HEK293 (cell line): Measurements from ENCODE around the gene SCGB1D2.
"Not testable (repeated sequence)": the region's sequence is repeated elsewhere in the genome, so short reads cannot be mapped to it uniquely, and the experiment has no call there.

Experiments used
- CTCF ChIA-PET: fragments of 350-600 bp; formaldehyde crosslinking; extraction: SDS; loops from one replicate; lab custom pipeline; 2021; ENCODE audit warnings: antibody characterized with exemption; lab: Yijun Ruan, JAX
- POLR2A ChIA-PET: fragments of 300-600 bp; formaldehyde crosslinking; extraction: SDS; loops from one replicate; lab custom pipeline; 2020; ENCODE audit warnings: antibody characterized with exemption, inconsistent platforms; lab: Yijun Ruan, JAX
- H3K27ac ChIP-seq: fragments of 200-500 bp; sonication (Bioruptor generic); 2 replicates; pipeline ENCODE4 v1.5.1; 2014; ENCODE audit warnings: low read depth, low read length, control low read depth, inconsistent platforms; ENCODE audit errors: extremely low read depth
- H3K36me3 ChIP-seq, 2 experiments: fragments of 200-500 bp in 1 of 2; sonication (Bioruptor generic) in 1 of 2; 1 replicate in 1 of 2; 2 replicates in 1 of 2; pipeline ENCODE4 v1.5.1; 2014 to 2017; ENCODE audit warnings: inconsistent platforms in 2 of 2, low read length in 2 of 2; ENCODE audit not compliant: control insufficient read depth in 2 of 2, insufficient read depth in 1 of 2
- H3K4me1 ChIP-seq: fragments of 200-500 bp; sonication (Bioruptor generic); 2 replicates; pipeline ENCODE4 v1.5.1; 2014; ENCODE audit warnings: mild to moderate bottlenecking, low read length, inconsistent platforms; ENCODE audit not compliant: control insufficient read depth, insufficient read depth
- H3K4me3 ChIP-seq: 2 replicates; pipeline ENCODE4 v1.5.1; 2011; ENCODE audit warnings: low read depth, mild to moderate bottlenecking, control low read depth, low read length, moderate library complexity
- H3K9me3 ChIP-seq: fragments of 200-500 bp; sonication (Bioruptor generic); 2 replicates; pipeline ENCODE4 v1.5.1; 2014; ENCODE audit warnings: low read depth, low read length, inconsistent platforms; ENCODE audit not compliant: control insufficient read depth, insufficient read depth
- CTCF ChIP-seq: fragments of 450-650 bp; formaldehyde crosslinking; IDR thresholded peaks from 2 replicates; pipeline ENCODE4 v1.5.1; 2016; ENCODE audit warnings: missing biosample characterization, missing genetic modification characterization
- GLI4 ChIP-seq: fragments of 450-650 bp; formaldehyde crosslinking; IDR thresholded peaks from 2 replicates; pipeline ENCODE4 v1.5.1; 2016; ENCODE audit warnings: missing biosample characterization, missing genetic modification characterization
- GLIS1 ChIP-seq: fragments of 450-650 bp; formaldehyde crosslinking; IDR thresholded peaks from 2 replicates; pipeline ENCODE4 v1.5.1; 2016; ENCODE audit warnings: missing biosample characterization, missing genetic modification characterization
- KLF16 ChIP-seq: fragments of 450-650 bp; formaldehyde crosslinking; IDR thresholded peaks from 2 replicates; pipeline ENCODE4 v1.5.1; 2017; ENCODE audit warnings: missing biosample characterization, missing genetic modification characterization
- MYNN ChIP-seq: fragments of 450-650 bp; formaldehyde crosslinking; IDR thresholded peaks from 2 replicates; pipeline ENCODE4 v1.5.1; 2016; ENCODE audit warnings: missing biosample characterization, missing genetic modification characterization, borderline replicate concordance
- PRDM6 ChIP-seq: fragments of 450-650 bp; formaldehyde crosslinking; IDR thresholded peaks from 2 replicates; pipeline ENCODE4 v1.5.1; 2017; ENCODE audit warnings: missing biosample characterization, missing genetic modification characterization
- TSHZ1 ChIP-seq: fragments of 450-650 bp; formaldehyde crosslinking; IDR thresholded peaks from 2 replicates; pipeline ENCODE4 v1.5.1; 2016; ENCODE audit warnings: missing biosample characterization, missing genetic modification characterization, borderline replicate concordance
- ZBTB1 ChIP-seq: fragments of 450-650 bp; formaldehyde crosslinking; IDR thresholded peaks from 2 replicates; pipeline ENCODE4 v1.5.1; 2016; ENCODE audit warnings: missing biosample characterization, missing genetic modification characterization
- ZNF140 ChIP-seq: fragments of 450-650 bp; formaldehyde crosslinking; IDR thresholded peaks from 2 replicates; pipeline ENCODE4 v1.5.1; 2016; ENCODE audit warnings: missing biosample characterization, missing genetic modification characterization
- ZNF146 ChIP-seq: fragments of 450-650 bp; formaldehyde crosslinking; IDR thresholded peaks from 2 replicates; pipeline ENCODE4 v1.5.1; 2016; ENCODE audit warnings: missing biosample characterization, missing genetic modification characterization
- ZNF16 ChIP-seq: fragments of 450-650 bp; formaldehyde crosslinking; IDR thresholded peaks from 2 replicates; pipeline ENCODE4 v1.5.1; 2016; ENCODE audit warnings: low read depth, missing biosample characterization, missing genetic modification characterization
- ZNF221 ChIP-seq: fragments of 450-650 bp; formaldehyde crosslinking; IDR thresholded peaks from 2 replicates; pipeline ENCODE4 v1.5.1; 2017; ENCODE audit warnings: missing biosample characterization, missing genetic modification characterization, borderline replicate concordance
- ZNF23 ChIP-seq: fragments of 450-650 bp; formaldehyde crosslinking; IDR thresholded peaks from 2 replicates; pipeline ENCODE4 v1.5.1; 2016; ENCODE audit warnings: missing biosample characterization, missing genetic modification characterization, borderline replicate concordance
- ZNF292 ChIP-seq: fragments of 450-650 bp; formaldehyde crosslinking; IDR thresholded peaks from 2 replicates; pipeline ENCODE4 v1.5.1; 2016; ENCODE audit warnings: low read depth, missing biosample characterization, missing genetic modification characterization, borderline replicate concordance
- ZNF404 ChIP-seq: fragments of 450-650 bp; formaldehyde crosslinking; IDR thresholded peaks from 2 replicates; pipeline ENCODE4 v1.5.1; 2017; ENCODE audit warnings: missing biosample characterization, missing genetic modification characterization
- ZNF529 ChIP-seq: fragments of 450-650 bp; formaldehyde crosslinking; IDR thresholded peaks from 2 replicates; pipeline ENCODE4 v1.5.1; 2017; ENCODE audit warnings: missing genetic modification characterization, missing biosample characterization; ENCODE audit not compliant: insufficient replicate concordance
- ZNF585B ChIP-seq: fragments of 450-650 bp; formaldehyde crosslinking; IDR thresholded peaks from 2 replicates; pipeline ENCODE4 v1.5.1; 2016; ENCODE audit warnings: missing biosample characterization, missing genetic modification characterization
- ZNF785 ChIP-seq: fragments of 450-650 bp; formaldehyde crosslinking; IDR thresholded peaks from 2 replicates; pipeline ENCODE4 v1.5.1; 2016; ENCODE audit warnings: missing biosample characterization, missing genetic modification characterization
- ZNF792 ChIP-seq: fragments of 450-650 bp; formaldehyde crosslinking; IDR thresholded peaks from 2 replicates; pipeline ENCODE4 v1.5.1; 2016; ENCODE audit warnings: missing biosample characterization, missing genetic modification characterization
- ZSCAN30 ChIP-seq: fragments of 450-650 bp; IDR thresholded peaks from 2 replicates; pipeline ENCODE4 v1.5.1; 2018; ENCODE audit warnings: missing biosample characterization, mild to moderate bottlenecking, missing genetic modification characterization, moderate library complexity

The SCGB1D2 gene

GRCh38 chr11:62197400-62197799 lies 44.6 kb upstream of the SCGB1D2 start:
- H3K4me1 ChIP-seq, H3K27ac ChIP-seq, H3K4me3 ChIP-seq, H3K36me3 ChIP-seq, CTCF ChIA-PET, H3K9me3 ChIP-seq, POLR2A ChIA-PET: not testable (repeated sequence)
- peak; percentile 58 for TF ChIP-seq ZNF146 (tag by site-specific recombination)

GRCh38 chr11:62201376-62201775 lies 40.7 kb upstream of the SCGB1D2 start:
- H3K27ac ChIP-seq = no peak overlapping the region

GRCh38 chr11:62202910-62203309 lies 39.1 kb upstream of the SCGB1D2 start:
- no peaks in the 10 kb centered on the region for H3K36me3 ChIP-seq
- ChIA-PET POLR2A (no interaction called here), CTCF (interaction anchor here (0.8 kb wide), 1 partner anchor 32 kb away, joined by 3 read pairs; no protein-coding TSS in a partner anchor)
- no peaks in the 10 kb centered on the region for H3K9me3 ChIP-seq
- H3K27ac ChIP-seq = no peak overlapping the region
- no peaks in the 10 kb centered on the region for H3K4me1 ChIP-seq
- TF ChIP-seq ZNF785 (tag by site-specific recombination) = no peak
- no peak for TF ChIP-seq ZNF585B (tag by site-specific recombination)
- TF ChIP-seq ZNF404 = no peak
- no peak for TF ChIP-seq CTCF
- TF ChIP-seq PRDM6 = no peak
- TF ChIP-seq MYNN (tag by site-specific recombination) = no peak
- no peak for TF ChIP-seq ZNF16 (tag by site-specific recombination)
- TF ChIP-seq ZBTB1 = no peak
- no peak for TF ChIP-seq TSHZ1 (tag by site-specific recombination)
- no peak for TF ChIP-seq ZNF292 (tag by site-specific recombination)
- TF ChIP-seq KLF16 (tag by site-specific recombination) = no peak
- no peak for TF ChIP-seq ZNF792 (tag by site-specific recombination)
- TF ChIP-seq ZNF529 (tag by site-specific recombination) = no peak
- no peak overlapping the region for H3K4me3 ChIP-seq

More at GRCh38 chr11:62201376-62201775, 40.7 kb upstream of the SCGB1D2 start:
- Histone ChIP-seq H3K36me3 (no peaks in the 10 kb centered on the region), H3K4me1 (no peaks in the 10 kb centered on the region)
- POLR2A ChIA-PET = no interaction called here
- TF ChIP-seq ZNF23 (tag by site-specific recombination) = no peak
- TF ChIP-seq ZNF140 (tag by site-specific recombination) = no peak
- no peak for TF ChIP-seq GLIS1 (tag by site-specific recombination)
- TF ChIP-seq GLI4 (tag by site-specific recombination) = no peak
- TF ChIP-seq ZNF221 (tag by site-specific recombination) = no peak
- no peak for TF ChIP-seq ZSCAN30 (tag by site-specific recombination)
- TF ChIP-seq, all 188 proteins: peak for 0
- Histone ChIP-seq H3K4me3 (no peak overlapping the region), H3K9me3 (no peaks in the 10 kb centered on the region)
- CTCF ChIA-PET = interaction anchor here (1.0 to 1.3 kb wide), 2 partner anchors 122 to 303 kb away, joined by 3 to 4 read pairs; no protein-coding TSS in a partner anchor
